ENCODE measurements around the gene S100A13.

The S100A13 gene

GRCh38 chr1:153571706-153572105, 55.6 kb downstream of the S100A13 start:
- DNase-seq (ENCODE audit: low read depth): no peak
- no peak overlapping the region for H3K4me3 ChIP-seq (ENCODE audit: low read depth, low read length)
- no peak for TF ChIP-seq CTCF (IDR thresholded peaks at IDR 0.05; ENCODE audit: insufficient read depth, low read depth, low read length, missing control alignments)

- no peak for TF ChIP-seq CTCF (IDR thresholded peaks at IDR 0.05; ENCODE audit: insufficient read depth, low read depth, low read length, missing control alignments)
- no peak overlapping the region for H3K4me3 ChIP-seq (ENCODE audit: low read depth, low read length)
- DNase-seq (ENCODE audit: low read depth): no peak
These were observed 56.4 kb downstream of the S100A13 start for GRCh38 chr1:153570874-153571273.

GRCh38 chr1:153569465-153569864, 57.8 kb downstream of the S100A13 start:
- TF ChIP-seq CTCF (IDR thresholded peaks at IDR 0.05; ENCODE audit: insufficient read depth, low read depth, low read length, missing control alignments): no peak
- no peak for DNase-seq (ENCODE audit: low read depth)
- H3K4me3 ChIP-seq (ENCODE audit: low read depth, low read length): no peak overlapping the region

All from GM12865 (cell line).